Measurements from ENCODE around the gene DCDC2C. TPM values are rescaled to one million over a fixed set of nuclear protein-coding genes. Genes with fewer than 3 reads are reported as not detected.

Gene DCDC2C
- total RNA-seq, 5 donors from 2014 or later (not counting 1 experiment from before 2014, with no cell fraction given) = not detected

DNA sequence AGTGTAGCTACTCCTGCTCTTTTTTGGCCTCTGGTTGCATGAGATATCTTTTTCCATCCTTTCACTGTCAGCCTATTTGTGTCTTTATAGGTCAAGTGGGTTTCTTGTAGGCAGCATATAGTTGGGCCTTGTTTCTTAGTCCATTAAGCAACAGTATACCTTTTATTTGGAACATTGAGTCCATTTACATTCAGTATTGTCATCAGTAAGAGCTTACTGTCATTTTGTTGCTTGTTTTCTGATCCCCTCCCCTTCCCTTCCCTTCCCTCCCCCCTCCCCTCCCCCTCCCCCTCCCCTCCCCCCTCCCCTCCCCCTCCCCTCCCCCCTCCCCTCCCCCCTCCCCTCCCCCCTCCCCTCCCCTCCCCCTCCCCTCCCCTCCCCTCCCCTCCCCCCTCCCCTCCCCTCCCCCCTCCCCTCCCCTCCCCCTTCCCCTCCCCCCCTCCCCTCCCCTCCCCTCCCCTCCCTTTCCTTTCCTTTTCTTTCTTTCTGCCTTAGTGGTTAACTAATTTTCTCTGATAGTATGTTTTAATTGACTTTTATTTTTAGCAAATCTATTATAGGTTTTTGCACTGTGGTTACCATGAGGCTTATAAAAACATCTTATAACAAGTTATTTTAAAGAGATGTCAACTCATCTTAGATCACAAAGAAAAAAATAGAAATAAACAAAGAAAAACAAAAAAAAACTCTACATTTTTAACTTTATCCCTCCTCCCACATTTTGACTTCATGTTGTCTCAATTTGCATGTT is 13.2 kb upstream of the DCDC2C start:
- DNase-seq (no peak), ATAC-seq (replicated peaks in 1 of 4) (no peak)
- peaks cover 3 to 17% (median 17%) of the 10 kb centered on the region in 3 donors for H3K9me3 Mint-ChIP-seq
- CTCF ChIA-PET = interaction anchor here in 1 of 2 donors (0.7 kb wide), 1 partner anchor 12 kb away, joined by 3 read pairs; no protein-coding TSS in a partner anchor
- peaks cover 0 to 7% of the 10 kb centered on the region in 2 experiments for H3K27me3 ChIP-seq (replicated peaks in 1 of 2; ENCODE audit: control insufficient read depth in 2 of 2, extremely low read depth in 1 of 2, insufficient read depth in 2 of 2, low read length in 1 of 2)
- H3K4me3 ChIP-seq (ENCODE audit: control insufficient read depth in 1 of 2, extremely low read depth in 1 of 2, low read length in 1 of 2) = no peak overlapping the region
- POLR2A ChIA-PET = no interaction called here
- no peaks in the 10 kb centered on the region for H3K4me1 ChIP-seq (ENCODE audit: control insufficient read depth in 1 of 2, extremely low read depth in 1 of 2, insufficient read depth in 2 of 2, low read length in 2 of 2)
- peaks cover 18 to 20% of the 10 kb centered on the region in 2 donors for H3K27me3 Mint-ChIP-seq
- no peaks in the 10 kb centered on the region for H3K36me3 Mint-ChIP-seq
- no peak overlapping the region for H3K27ac ChIP-seq (ENCODE audit: low read length)
- H3K4me3 Mint-ChIP-seq = no peak overlapping the region
- no peaks in the 10 kb centered on the region for H3K9me3 ChIP-seq
- H3K4me1 Mint-ChIP-seq = no peaks in the 10 kb centered on the region
- no peaks in the 10 kb centered on the region for H3K36me3 ChIP-seq (ENCODE audit: control insufficient read depth in 2 of 2, extremely low read depth in 1 of 2, insufficient read depth in 1 of 2, low read length in 1 of 2)
- no peak overlapping the region for H3K27ac Mint-ChIP-seq

DNA sequence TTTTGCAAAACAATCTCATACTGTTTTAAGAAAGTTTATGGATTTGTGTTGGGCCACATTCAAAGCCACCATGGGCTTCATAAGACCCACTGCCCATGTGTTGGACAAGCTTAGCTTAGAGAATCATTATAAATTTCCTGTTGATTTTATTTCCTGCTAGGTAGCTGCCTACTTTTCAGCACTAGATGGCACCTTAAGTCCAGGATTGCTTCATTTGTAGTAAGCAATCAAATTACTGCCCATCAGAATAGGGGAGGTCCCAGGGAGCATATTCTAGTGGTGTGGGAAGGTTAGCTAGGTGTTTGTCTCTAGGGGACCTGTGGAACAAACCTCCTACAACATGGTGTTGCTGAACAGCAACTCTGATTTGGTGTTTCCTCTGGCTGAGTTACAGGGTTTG is 11.0 kb upstream of the DCDC2C start:
- no peak for DNase-seq
- no peaks in the 10 kb centered on the region for H3K9me3 ChIP-seq
- no peak for ATAC-seq (replicated peaks in 1 of 4)
- H3K4me1 ChIP-seq (ENCODE audit: control insufficient read depth in 1 of 2, extremely low read depth in 1 of 2, insufficient read depth in 2 of 2, low read length in 2 of 2) = no peaks in the 10 kb centered on the region
- H3K4me3 ChIP-seq (ENCODE audit: control insufficient read depth in 1 of 2, extremely low read depth in 1 of 2, low read length in 1 of 2) = no peak overlapping the region
- H3K27me3 ChIP-seq (replicated peaks in 1 of 2; ENCODE audit: control insufficient read depth in 2 of 2, extremely low read depth in 1 of 2, insufficient read depth in 2 of 2, low read length in 1 of 2) = peaks cover 0 to 7% of the 10 kb centered on the region in 2 experiments
- H3K27me3 Mint-ChIP-seq = peaks cover 19 to 20% of the 10 kb centered on the region in 2 donors
- no peak overlapping the region for H3K27ac Mint-ChIP-seq
- no peaks in the 10 kb centered on the region for H3K4me1 Mint-ChIP-seq
- H3K9me3 Mint-ChIP-seq = peaks cover 3 to 17% (median 17%) of the 10 kb centered on the region in 3 donors
- ChIA-PET POLR2A (no interaction called here), CTCF (no interaction called here)
- H3K36me3 ChIP-seq (ENCODE audit: control insufficient read depth in 2 of 2, extremely low read depth in 1 of 2, insufficient read depth in 1 of 2, low read length in 1 of 2) = no peaks in the 10 kb centered on the region
- H3K27ac ChIP-seq (ENCODE audit: low read length) = no peak overlapping the region
- no peaks in the 10 kb centered on the region for H3K36me3 Mint-ChIP-seq
- no peak overlapping the region for H3K4me3 Mint-ChIP-seq

DNA sequence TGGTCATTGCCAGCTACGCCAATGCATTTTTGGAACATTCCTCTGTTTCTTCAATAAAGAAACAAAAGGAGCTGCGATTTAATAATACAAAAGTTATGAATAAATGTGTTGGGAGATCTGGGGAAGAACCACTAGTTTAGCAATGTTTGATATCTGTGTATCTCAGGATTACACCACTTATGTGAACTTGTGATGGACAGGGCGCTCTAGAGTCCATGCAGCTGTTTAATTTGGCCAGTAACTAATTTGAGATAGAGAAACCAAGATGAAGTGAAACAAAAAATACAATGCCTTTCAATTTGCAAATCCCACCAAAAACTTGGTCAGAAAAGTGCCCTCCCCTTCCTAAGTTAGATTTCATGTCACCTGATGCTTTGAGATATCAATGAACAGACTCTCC is 6.8 kb upstream of the DCDC2C start:
- Histone ChIP-seq H3K27me3 (replicated peaks in 1 of 2; ENCODE audit: control insufficient read depth in 2 of 2, extremely low read depth in 1 of 2, insufficient read depth in 2 of 2, low read length in 1 of 2) (peaks cover 0 to 3% of the 10 kb centered on the region in 2 experiments), H3K27ac (ENCODE audit: low read length) (no peak overlapping the region), H3K4me1 (ENCODE audit: control insufficient read depth in 1 of 2, extremely low read depth in 1 of 2, insufficient read depth in 2 of 2, low read length in 2 of 2) (no peaks in the 10 kb centered on the region), H3K4me3 (ENCODE audit: control insufficient read depth in 1 of 2, extremely low read depth in 1 of 2, low read length in 1 of 2) (no peak overlapping the region), H3K36me3 (ENCODE audit: control insufficient read depth in 2 of 2, extremely low read depth in 1 of 2, insufficient read depth in 1 of 2, low read length in 1 of 2) (no peaks in the 10 kb centered on the region), H3K9me3 (no peaks in the 10 kb centered on the region)
- DNase-seq (no peak), ATAC-seq (replicated peaks in 1 of 4) (no peak)
- CTCF ChIA-PET = no interaction called here
- peaks cover 16 to 37% of the 10 kb centered on the region in 2 donors for H3K27me3 Mint-ChIP-seq
- no CpG with 5 or more reads among the region's 3 CpGs for WGBS (ENCODE audit: insufficient coverage)
- H3K36me3 Mint-ChIP-seq = no peaks in the 10 kb centered on the region
- H3K27ac Mint-ChIP-seq = no peak overlapping the region
- H3K9me3 Mint-ChIP-seq = peaks cover 5 to 7% (median 5%) of the 10 kb centered on the region in 3 donors
- POLR2A ChIA-PET = no interaction called here
- no peaks in the 10 kb centered on the region for H3K4me1 Mint-ChIP-seq
- no peak overlapping the region for H3K4me3 Mint-ChIP-seq

- peaks cover 29 to 49% of the 10 kb centered on the region in 2 donors for H3K27me3 Mint-ChIP-seq
- peaks cover 0 to 5% (median 0%) of the 10 kb centered on the region in 3 donors for H3K4me1 Mint-ChIP-seq
- H3K36me3 Mint-ChIP-seq = no peaks in the 10 kb centered on the region
- H3K36me3 ChIP-seq (ENCODE audit: control insufficient read depth in 2 of 2, extremely low read depth in 1 of 2, insufficient read depth in 1 of 2, low read length in 1 of 2) = no peaks in the 10 kb centered on the region
- no peak overlapping the region for H3K4me3 Mint-ChIP-seq
- no peak for DNase-seq
- no peak for ATAC-seq (replicated peaks in 1 of 4)
- no peaks in the 10 kb centered on the region for H3K9me3 ChIP-seq
- WGBS (ENCODE audit: insufficient coverage) = 94% methylated on average over 3 of the region's 5 CpGs
- POLR2A ChIA-PET = no interaction called here
- no peak overlapping the region for H3K4me3 ChIP-seq (ENCODE audit: control insufficient read depth in 1 of 2, extremely low read depth in 1 of 2, low read length in 1 of 2)
- no peaks in the 10 kb centered on the region for H3K4me1 ChIP-seq (ENCODE audit: control insufficient read depth in 1 of 2, extremely low read depth in 1 of 2, insufficient read depth in 2 of 2, low read length in 2 of 2)
- H3K27ac ChIP-seq (ENCODE audit: low read length) = no peak overlapping the region
- H3K27ac Mint-ChIP-seq = no peak overlapping the region
- peaks cover 4 to 11% of the 10 kb centered on the region in 2 experiments for H3K27me3 ChIP-seq (replicated peaks in 1 of 2; ENCODE audit: control insufficient read depth in 2 of 2, extremely low read depth in 1 of 2, insufficient read depth in 2 of 2, low read length in 1 of 2)
- CTCF ChIA-PET = no interaction called here
- H3K9me3 Mint-ChIP-seq = peaks cover 0 to 3% (median 0%) of the 10 kb centered on the region in 3 donors
Measured at GRCh38 chr2:3701071-3701470, 2.3 kb upstream of the DCDC2C start.

- POLR2A ChIA-PET = interaction anchor here in 1 of 2 donors (0.6 kb wide), 1 partner anchor 157 kb away, joined by 3 read pairs; no protein-coding TSS in a partner anchor
- no peaks in the 10 kb centered on the region for H3K9me3 ChIP-seq
- CTCF ChIA-PET = no interaction called here
Measured at GRCh38 chr2:3703757-3704355, 481 bp downstream of the DCDC2C start.

DNA sequence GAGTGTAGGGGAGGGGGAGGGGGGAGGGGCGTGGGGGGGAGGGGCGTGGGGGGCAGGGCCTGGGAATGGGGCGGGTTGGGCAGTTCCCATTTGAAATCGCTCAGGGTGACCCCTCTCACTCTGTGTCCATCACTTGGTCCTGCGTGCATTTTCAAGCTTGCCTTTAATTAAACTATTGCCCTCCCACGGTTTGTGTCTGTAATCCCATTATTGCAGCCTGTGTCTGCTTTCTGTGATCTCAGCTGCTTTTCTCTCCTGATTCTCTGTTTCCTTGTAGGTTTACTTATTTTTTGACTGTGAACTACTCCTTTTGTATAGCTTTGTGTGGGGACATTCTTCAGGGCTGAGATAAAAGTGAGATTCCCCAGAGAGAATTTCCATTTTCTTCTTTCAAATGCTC is 1.3 kb downstream of the DCDC2C start:
- POLR2A ChIA-PET = no interaction called here
- H3K27ac Mint-ChIP-seq = no peak overlapping the region
- Histone ChIP-seq H3K4me3 (ENCODE audit: control insufficient read depth in 1 of 2, extremely low read depth in 1 of 2, low read length in 1 of 2) (no peak overlapping the region), H3K27ac (ENCODE audit: low read length) (no peak overlapping the region), H3K9me3 (no peaks in the 10 kb centered on the region), H3K4me1 (ENCODE audit: control insufficient read depth in 1 of 2, extremely low read depth in 1 of 2, insufficient read depth in 2 of 2, low read length in 2 of 2) (no peaks in the 10 kb centered on the region), H3K36me3 (ENCODE audit: control insufficient read depth in 2 of 2, extremely low read depth in 1 of 2, insufficient read depth in 1 of 2, low read length in 1 of 2) (no peaks in the 10 kb centered on the region), H3K27me3 (replicated peaks in 1 of 2; ENCODE audit: control insufficient read depth in 2 of 2, extremely low read depth in 1 of 2, insufficient read depth in 2 of 2, low read length in 1 of 2) (peaks cover 4 to 17% of the 10 kb centered on the region in 2 experiments)
- H3K4me1 Mint-ChIP-seq = peaks cover 0 to 5% (median 0%) of the 10 kb centered on the region in 3 donors
- ATAC-seq (replicated peaks in 1 of 4) = no peak
- CTCF ChIA-PET = no interaction called here
- 100% methylated on average over 2 of the region's 6 CpGs for WGBS (ENCODE audit: insufficient coverage)
- H3K9me3 Mint-ChIP-seq = peaks cover 0 to 3% (median 0%) of the 10 kb centered on the region in 3 donors
- H3K36me3 Mint-ChIP-seq = no peaks in the 10 kb centered on the region
- H3K4me3 Mint-ChIP-seq = peak overlapping the region in 1 of 3 donors; percentile 22
- no peak for DNase-seq
- peaks cover 34 to 54% of the 10 kb centered on the region in 2 donors for H3K27me3 Mint-ChIP-seq

More at GRCh38 chr2:3703757-3704355, 481 bp downstream of the DCDC2C start:
- DNase-seq = no peak
- no peaks in the 10 kb centered on the region for H3K36me3 ChIP-seq (ENCODE audit: control insufficient read depth in 2 of 2, extremely low read depth in 1 of 2, insufficient read depth in 1 of 2, low read length in 1 of 2)
- no peaks in the 10 kb centered on the region for H3K4me1 ChIP-seq (ENCODE audit: control insufficient read depth in 1 of 2, extremely low read depth in 1 of 2, insufficient read depth in 2 of 2, low read length in 2 of 2)
- Mint-ChIP-seq H3K4me3 (no peak overlapping the region), H3K9me3 (peaks cover 0 to 3% (median 0%) of the 10 kb centered on the region in 3 donors), H3K27me3 (peaks cover 34 to 54% of the 10 kb centered on the region in 2 donors), H3K36me3 (no peaks in the 10 kb centered on the region), H3K4me1 (peaks cover 0 to 5% (median 0%) of the 10 kb centered on the region in 3 donors), H3K27ac (no peak overlapping the region)
- WGBS (ENCODE audit: insufficient coverage) = 39% methylated on average over 65 of the region's 73 CpGs
- H3K4me3 ChIP-seq (ENCODE audit: control insufficient read depth in 1 of 2, extremely low read depth in 1 of 2, low read length in 1 of 2) = no peak overlapping the region
- ATAC-seq (replicated peaks in 1 of 4) = no peak
- no peak overlapping the region for H3K27ac ChIP-seq (ENCODE audit: low read length)
- peaks cover 4 to 14% of the 10 kb centered on the region in 2 experiments for H3K27me3 ChIP-seq (replicated peaks in 1 of 2; ENCODE audit: control insufficient read depth in 2 of 2, extremely low read depth in 1 of 2, insufficient read depth in 2 of 2, low read length in 1 of 2)
